ENCODE results near the gene ZXDC.

ZXDC gene

DNA sequence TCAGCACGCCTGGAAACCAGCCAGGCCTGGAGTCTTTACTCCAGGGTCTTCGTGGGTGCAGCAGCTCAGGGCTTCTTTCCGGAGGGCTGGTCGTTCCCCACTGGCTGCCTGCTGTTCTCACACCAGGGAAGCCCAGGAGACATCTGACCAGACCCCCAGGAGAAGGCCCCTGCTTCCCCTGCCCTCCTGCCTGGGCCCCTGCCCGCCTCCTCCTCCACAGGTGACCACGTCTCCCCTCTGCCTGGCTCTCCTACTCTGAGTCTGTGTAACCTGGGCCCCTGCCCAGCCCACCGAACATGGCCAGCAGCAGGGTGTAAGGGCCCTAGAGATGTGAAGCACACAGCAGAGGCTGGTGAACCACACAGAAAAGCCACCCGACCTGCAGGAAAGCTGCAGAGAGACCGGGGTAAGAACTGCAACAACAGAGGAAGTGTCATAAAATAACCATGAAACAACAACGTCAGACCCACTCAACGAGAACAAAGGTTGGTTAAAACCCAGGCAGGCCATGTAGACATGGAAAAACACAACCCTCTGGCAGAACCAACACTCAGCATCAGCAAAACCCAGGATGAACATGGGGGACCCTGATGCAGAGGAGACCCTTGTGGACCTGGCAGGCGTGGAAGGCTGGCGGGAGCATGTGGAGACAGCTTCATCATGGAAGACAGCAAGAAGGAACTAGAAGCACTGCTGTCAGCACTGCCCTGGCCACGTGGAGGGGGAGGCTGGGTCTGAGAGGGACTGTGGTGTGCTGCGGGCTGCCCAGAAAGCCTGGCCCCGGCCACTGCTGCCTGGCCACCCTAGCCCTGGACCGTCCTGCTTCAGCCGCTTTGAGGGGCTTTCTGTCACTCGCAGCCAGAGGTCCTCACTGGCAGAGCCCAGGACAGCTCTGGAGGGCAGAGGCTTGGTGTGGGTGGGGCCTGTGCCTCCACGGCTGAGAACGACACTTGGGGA is 21.5 kb upstream of the ZXDC start:
- Histone ChIP-seq H3K36me3 (ENCODE audit: control insufficient read depth, low read depth, low read length) (no peaks in the 10 kb centered on the region), H3K4me3 (ENCODE audit: low read length) (no peak overlapping the region), H3K9ac (ENCODE audit: low read length) (no peak overlapping the region), H3K27me3 (ENCODE audit: control insufficient read depth, insufficient read depth, low read length) (no peaks in the 10 kb centered on the region), H3K9me3 (ENCODE audit: control insufficient read depth, low read depth, low read length) (no peaks in the 10 kb centered on the region), H3K4me1 (ENCODE audit: control insufficient read depth, low read depth, low read length) (peaks cover 20% of the 10 kb centered on the region), H3K27ac (ENCODE audit: low read length) (no peak overlapping the region)

GRCh38 chr3:126495786-126496185 is 20.1 kb upstream of the ZXDC start:
- peaks cover 9% of the 10 kb centered on the region for H3K4me1 ChIP-seq (ENCODE audit: control insufficient read depth, low read depth, low read length)
- H3K4me3 ChIP-seq (ENCODE audit: low read length), result no peak overlapping the region
- no peak overlapping the region for H3K9ac ChIP-seq (ENCODE audit: low read length)
- no peaks in the 10 kb centered on the region for H3K27me3 ChIP-seq (ENCODE audit: control insufficient read depth, insufficient read depth, low read length)
- H3K9me3 ChIP-seq (ENCODE audit: control insufficient read depth, low read depth, low read length), result no peaks in the 10 kb centered on the region
- no peak overlapping the region for H3K27ac ChIP-seq (ENCODE audit: low read length)
- no peaks in the 10 kb centered on the region for H3K36me3 ChIP-seq (ENCODE audit: control insufficient read depth, low read depth, low read length)

GRCh38 chr3:126494970-126495230 is 19.2 kb upstream of the ZXDC start:
- Histone ChIP-seq H3K9ac (ENCODE audit: low read length) (no peak overlapping the region), H3K9me3 (ENCODE audit: control insufficient read depth, low read depth, low read length) (no peaks in the 10 kb centered on the region), H3K27me3 (ENCODE audit: control insufficient read depth, insufficient read depth, low read length) (no peaks in the 10 kb centered on the region), H3K4me3 (ENCODE audit: low read length) (no peak overlapping the region), H3K27ac (ENCODE audit: low read length) (no peak overlapping the region), H3K36me3 (ENCODE audit: control insufficient read depth, low read depth, low read length) (no peaks in the 10 kb centered on the region), H3K4me1 (ENCODE audit: control insufficient read depth, low read depth, low read length) (peaks cover 9% of the 10 kb centered on the region)

- H3K4me1 ChIP-seq (ENCODE audit: control insufficient read depth, low read depth, low read length), result peaks cover 9% of the 10 kb centered on the region
- no peaks in the 10 kb centered on the region for H3K36me3 ChIP-seq (ENCODE audit: control insufficient read depth, low read depth, low read length)
- H3K9ac ChIP-seq (ENCODE audit: low read length), result no peak overlapping the region
- no peak overlapping the region for H3K4me3 ChIP-seq (ENCODE audit: low read length)
- no peaks in the 10 kb centered on the region for H3K9me3 ChIP-seq (ENCODE audit: control insufficient read depth, low read depth, low read length)
- H3K27me3 ChIP-seq (ENCODE audit: control insufficient read depth, insufficient read depth, low read length), result no peaks in the 10 kb centered on the region
- no peak overlapping the region for H3K27ac ChIP-seq (ENCODE audit: low read length)
Observed at GRCh38 chr3:126494204-126494969, 18.7 kb upstream of the ZXDC start.

GRCh38 chr3:126493739-126494138 is 18.0 kb upstream of the ZXDC start:
- no peaks in the 10 kb centered on the region for H3K9me3 ChIP-seq (ENCODE audit: control insufficient read depth, low read depth, low read length)
- no peaks in the 10 kb centered on the region for H3K27me3 ChIP-seq (ENCODE audit: control insufficient read depth, insufficient read depth, low read length)
- no peaks in the 10 kb centered on the region for H3K36me3 ChIP-seq (ENCODE audit: control insufficient read depth, low read depth, low read length)
- H3K4me1 ChIP-seq (ENCODE audit: control insufficient read depth, low read depth, low read length), result peaks cover 4% of the 10 kb centered on the region
- no peak overlapping the region for H3K27ac ChIP-seq (ENCODE audit: low read length)
- H3K4me3 ChIP-seq (ENCODE audit: low read length), result no peak overlapping the region
- no peak overlapping the region for H3K9ac ChIP-seq (ENCODE audit: low read length)

DNA sequence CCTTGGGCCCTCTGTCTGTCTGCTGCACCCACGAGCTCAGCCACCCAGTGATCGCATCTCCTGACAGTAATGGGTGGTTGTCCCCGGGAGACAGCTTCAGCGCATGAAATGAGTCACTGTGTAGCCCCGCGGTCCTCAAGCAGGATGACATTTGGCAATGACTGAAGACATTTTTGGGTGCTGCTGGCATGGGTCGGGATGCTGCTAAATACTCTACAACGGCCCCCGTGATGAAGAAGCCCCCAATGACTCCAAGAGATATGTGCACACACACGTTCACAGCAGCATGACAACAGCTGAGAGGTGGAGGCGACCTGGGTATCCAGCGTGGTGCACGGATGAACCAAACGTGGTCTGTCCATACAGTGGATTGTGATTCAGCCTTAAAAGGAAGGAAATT is 17.4 kb upstream of the ZXDC start:
- no peaks in the 10 kb centered on the region for H3K27me3 ChIP-seq (ENCODE audit: control insufficient read depth, insufficient read depth, low read length)
- H3K4me3 ChIP-seq (ENCODE audit: low read length), result no peak overlapping the region
- no peak overlapping the region for H3K27ac ChIP-seq (ENCODE audit: low read length)
- H3K36me3 ChIP-seq (ENCODE audit: control insufficient read depth, low read depth, low read length), result no peaks in the 10 kb centered on the region
- H3K9ac ChIP-seq (ENCODE audit: low read length), result no peak overlapping the region
- H3K4me1 ChIP-seq (ENCODE audit: control insufficient read depth, low read depth, low read length), result no peaks in the 10 kb centered on the region
- H3K9me3 ChIP-seq (ENCODE audit: control insufficient read depth, low read depth, low read length), result no peaks in the 10 kb centered on the region

DNA sequence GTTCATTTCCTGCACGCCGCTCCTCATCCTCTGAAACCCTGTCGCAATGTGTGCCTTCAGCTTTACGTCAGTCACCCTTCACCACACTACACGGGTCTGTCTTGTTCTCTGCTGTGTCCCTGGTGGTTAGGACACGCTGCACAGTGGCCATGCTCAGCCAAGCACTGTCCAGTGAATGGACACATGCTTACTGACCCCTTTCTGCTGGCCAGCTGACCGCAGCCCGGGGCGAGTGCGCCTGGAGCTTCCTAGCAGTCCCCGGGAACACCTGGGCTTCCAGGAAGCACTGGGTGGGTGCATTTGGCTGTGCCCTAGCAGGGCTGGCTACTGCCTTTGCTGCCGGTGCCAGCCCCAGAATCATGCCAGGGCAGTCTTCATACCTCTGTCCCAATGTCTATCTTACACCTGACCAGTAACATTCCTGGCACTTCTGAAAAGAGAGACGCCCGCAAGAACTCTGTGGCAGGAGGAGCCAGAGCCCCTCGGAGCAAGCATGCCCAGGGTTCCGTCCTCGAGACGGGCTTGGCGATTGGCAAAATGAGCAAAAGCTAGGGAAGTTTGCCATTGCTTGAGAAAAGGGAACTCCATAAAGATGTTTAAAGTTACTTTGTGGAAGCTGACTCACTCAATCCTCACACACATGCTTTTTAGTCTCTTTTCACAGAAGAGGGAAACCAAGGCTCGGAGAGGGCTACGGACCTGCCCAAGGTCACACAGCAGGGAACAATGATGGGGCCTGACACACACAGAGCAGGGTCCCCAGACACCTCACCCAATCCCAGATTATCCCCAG is 15.7 kb upstream of the ZXDC start:
- Histone ChIP-seq H3K4me1 (ENCODE audit: control insufficient read depth, low read depth, low read length) (peaks cover 4% of the 10 kb centered on the region), H3K27me3 (ENCODE audit: control insufficient read depth, insufficient read depth, low read length) (no peaks in the 10 kb centered on the region), H3K27ac (ENCODE audit: low read length) (no peak overlapping the region), H3K9me3 (ENCODE audit: control insufficient read depth, low read depth, low read length) (no peaks in the 10 kb centered on the region), H3K9ac (ENCODE audit: low read length) (no peak overlapping the region), H3K36me3 (ENCODE audit: control insufficient read depth, low read depth, low read length) (no peaks in the 10 kb centered on the region), H3K4me3 (ENCODE audit: low read length) (no peak overlapping the region)

- Histone ChIP-seq H3K9ac (ENCODE audit: low read length) (no peak overlapping the region), H3K4me3 (ENCODE audit: low read length) (no peak overlapping the region), H3K4me1 (ENCODE audit: control insufficient read depth, low read depth, low read length) (peaks cover 8% of the 10 kb centered on the region), H3K27me3 (ENCODE audit: control insufficient read depth, insufficient read depth, low read length) (no peaks in the 10 kb centered on the region), H3K27ac (ENCODE audit: low read length) (no peak overlapping the region), H3K9me3 (ENCODE audit: control insufficient read depth, low read depth, low read length) (no peaks in the 10 kb centered on the region), H3K36me3 (ENCODE audit: control insufficient read depth, low read depth, low read length) (no peaks in the 10 kb centered on the region)
Observed at GRCh38 chr3:126490619-126491018, 14.9 kb upstream of the ZXDC start.

GRCh38 chr3:126488886-126489569 is 13.3 kb upstream of the ZXDC start:
- Histone ChIP-seq H3K4me1 (ENCODE audit: control insufficient read depth, low read depth, low read length) (peaks cover 21% of the 10 kb centered on the region), H3K9ac (ENCODE audit: low read length) (no peak overlapping the region), H3K9me3 (ENCODE audit: control insufficient read depth, low read depth, low read length) (no peaks in the 10 kb centered on the region), H3K27me3 (ENCODE audit: control insufficient read depth, insufficient read depth, low read length) (no peaks in the 10 kb centered on the region), H3K27ac (ENCODE audit: low read length) (no peak overlapping the region), H3K36me3 (ENCODE audit: control insufficient read depth, low read depth, low read length) (no peaks in the 10 kb centered on the region), H3K4me3 (ENCODE audit: low read length) (no peak overlapping the region)

DNA sequence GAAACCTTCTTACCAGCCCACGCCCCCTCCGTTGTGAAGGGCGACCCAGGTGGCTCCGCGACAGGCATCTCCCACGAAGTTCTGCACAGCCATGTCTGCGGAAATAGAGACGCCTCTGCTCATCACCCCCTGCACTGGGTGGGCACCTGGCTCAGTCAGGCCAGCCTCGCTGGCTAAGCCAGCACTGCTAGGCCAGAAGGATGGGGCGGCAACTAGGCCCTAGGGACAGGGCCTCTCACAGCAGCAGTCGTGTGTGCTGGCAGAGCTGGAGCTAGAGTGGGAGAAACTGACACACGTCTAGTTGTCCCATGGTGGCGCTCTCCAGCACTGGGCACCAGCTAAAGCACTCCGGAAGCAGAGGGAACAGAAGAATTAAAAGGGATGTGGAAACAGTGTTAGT is 12.5 kb upstream of the ZXDC start:
- H3K9ac ChIP-seq (ENCODE audit: low read length), result no peak overlapping the region
- no peaks in the 10 kb centered on the region for H3K9me3 ChIP-seq (ENCODE audit: control insufficient read depth, low read depth, low read length)
- no peaks in the 10 kb centered on the region for H3K36me3 ChIP-seq (ENCODE audit: control insufficient read depth, low read depth, low read length)
- no peak overlapping the region for H3K27ac ChIP-seq (ENCODE audit: low read length)
- H3K4me1 ChIP-seq (ENCODE audit: control insufficient read depth, low read depth, low read length), result peaks cover 21% of the 10 kb centered on the region
- no peaks in the 10 kb centered on the region for H3K27me3 ChIP-seq (ENCODE audit: control insufficient read depth, insufficient read depth, low read length)
- H3K4me3 ChIP-seq (ENCODE audit: low read length), result no peak overlapping the region

- H3K9ac ChIP-seq (ENCODE audit: low read length), result no peak overlapping the region
Observed at GRCh38 chr3:126487151-126487771, 11.6 kb upstream of the ZXDC start.

More at GRCh38 chr3:126487151-126487771, 11.6 kb upstream of the ZXDC start:
- Histone ChIP-seq H3K36me3 (ENCODE audit: control insufficient read depth, low read depth, low read length) (no peaks in the 10 kb centered on the region), H3K9me3 (ENCODE audit: control insufficient read depth, low read depth, low read length) (no peaks in the 10 kb centered on the region), H3K4me1 (ENCODE audit: control insufficient read depth, low read depth, low read length) (peaks cover 21% of the 10 kb centered on the region), H3K27ac (ENCODE audit: low read length) (no peak overlapping the region), H3K4me3 (ENCODE audit: low read length) (no peak overlapping the region), H3K27me3 (ENCODE audit: control insufficient read depth, insufficient read depth, low read length) (no peaks in the 10 kb centered on the region)

Measured in iPS-18a (cell line).